Mucosa of gallbladder (tissue), 1 donor: Measurements from ENCODE around the gene ELFN2. TPM values are rescaled to one million over a fixed set of nuclear protein-coding genes. Genes with fewer than 3 reads are reported as not detected.
"Not testable (repeated sequence)": the region's sequence is repeated elsewhere in the genome, so short reads cannot be mapped to it uniquely, and the experiment has no call there.

ENCODE experiments used
- DNase-seq: peaks from one replicate; pipeline ENCODE4 v3.0.0-alpha.2; 2020; ENCODE audit warnings: low spot score
- total RNA-seq: library from RNA; stranded (reverse); gene quantifications from one replicate; pipeline ENCODE4 v1.2.1, GENCODE V29; 2021
- donor health status: DM: no; HTN: no; CAD: no.

ELFN2 gene
- total RNA-seq, 1 donor from 2014 or later, result 31.2 TPM

DNA sequence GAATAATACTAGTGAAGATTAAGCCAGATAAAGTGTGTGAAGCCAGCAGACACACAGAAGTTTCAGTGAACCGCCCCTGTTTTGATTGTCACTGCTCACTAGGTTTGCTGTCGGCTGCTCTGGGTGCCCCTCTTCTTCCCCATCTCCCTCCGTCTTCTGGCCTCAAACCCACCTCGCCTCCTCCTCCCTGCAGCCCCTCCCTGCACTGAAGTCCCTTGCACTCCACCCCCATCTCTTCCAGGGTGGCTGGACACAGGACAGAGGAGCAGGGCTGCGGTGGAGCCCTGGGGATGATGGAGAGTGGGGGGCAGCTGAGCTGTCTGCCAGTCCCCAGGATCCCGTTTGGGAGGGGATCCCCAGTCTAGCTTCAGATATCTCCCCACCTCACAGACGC lies 91.5 kb downstream of the ELFN2 start:
- no peak for DNase-seq

GRCh38 chr22:37334859-37335805 lies 92.1 kb downstream of the ELFN2 start:
- no peak for DNase-seq

- DNase-seq, result no peak
Observed at GRCh38 chr22:37334461-37334858, 92.8 kb downstream of the ELFN2 start.

- no peak for DNase-seq
Observed at GRCh38 chr22:37333724-37334460, 93.4 kb downstream of the ELFN2 start.

GRCh38 chr22:37331856-37332536 lies 95.3 kb downstream of the ELFN2 start:
- peak; percentile 83 for DNase-seq

- peak; percentile 40 for DNase-seq
Observed at GRCh38 chr22:37331034-37331428, 96.2 kb downstream of the ELFN2 start.

DNA sequence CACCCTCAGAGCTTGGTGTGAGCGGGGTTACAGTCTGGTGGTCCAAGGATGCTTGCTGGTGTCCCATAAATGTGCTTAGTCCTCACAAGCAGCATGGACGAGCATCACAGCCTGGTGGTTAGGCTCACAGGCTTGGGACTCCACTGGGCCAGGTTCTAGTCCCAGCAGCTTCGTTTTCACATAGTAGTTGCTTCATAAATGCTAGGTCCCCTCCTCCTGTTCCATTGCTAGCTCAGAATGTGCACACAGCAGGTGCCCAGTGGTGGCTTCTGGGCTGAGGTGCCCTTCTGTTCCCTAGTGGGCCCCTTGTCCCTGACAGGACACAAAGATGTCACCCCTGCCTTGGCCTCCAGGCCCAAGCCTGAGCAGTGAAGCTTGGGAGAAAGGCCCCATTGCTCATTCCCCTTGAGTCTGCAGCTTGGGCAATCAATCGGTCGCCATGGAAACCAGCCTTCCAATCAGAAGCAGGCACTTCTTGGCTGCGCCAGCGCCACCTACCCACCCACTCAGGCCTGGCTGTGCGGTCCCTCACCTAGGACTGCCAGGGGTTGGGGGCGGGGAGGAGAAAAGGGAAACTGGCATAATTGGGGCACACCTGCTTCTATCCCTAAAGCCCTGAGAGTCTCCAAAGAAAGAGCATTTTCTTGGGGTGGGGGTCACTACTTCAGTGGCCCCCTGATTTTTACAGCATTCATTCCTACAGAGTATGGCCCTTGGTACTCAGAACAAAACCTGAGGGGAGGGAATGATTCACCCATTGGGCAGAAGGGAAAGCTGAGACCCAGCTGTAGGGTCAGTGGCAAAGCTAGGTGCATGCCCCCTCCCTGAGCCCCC lies 96.9 kb downstream of the ELFN2 start:
- peak; percentile 93 for DNase-seq

DNA sequence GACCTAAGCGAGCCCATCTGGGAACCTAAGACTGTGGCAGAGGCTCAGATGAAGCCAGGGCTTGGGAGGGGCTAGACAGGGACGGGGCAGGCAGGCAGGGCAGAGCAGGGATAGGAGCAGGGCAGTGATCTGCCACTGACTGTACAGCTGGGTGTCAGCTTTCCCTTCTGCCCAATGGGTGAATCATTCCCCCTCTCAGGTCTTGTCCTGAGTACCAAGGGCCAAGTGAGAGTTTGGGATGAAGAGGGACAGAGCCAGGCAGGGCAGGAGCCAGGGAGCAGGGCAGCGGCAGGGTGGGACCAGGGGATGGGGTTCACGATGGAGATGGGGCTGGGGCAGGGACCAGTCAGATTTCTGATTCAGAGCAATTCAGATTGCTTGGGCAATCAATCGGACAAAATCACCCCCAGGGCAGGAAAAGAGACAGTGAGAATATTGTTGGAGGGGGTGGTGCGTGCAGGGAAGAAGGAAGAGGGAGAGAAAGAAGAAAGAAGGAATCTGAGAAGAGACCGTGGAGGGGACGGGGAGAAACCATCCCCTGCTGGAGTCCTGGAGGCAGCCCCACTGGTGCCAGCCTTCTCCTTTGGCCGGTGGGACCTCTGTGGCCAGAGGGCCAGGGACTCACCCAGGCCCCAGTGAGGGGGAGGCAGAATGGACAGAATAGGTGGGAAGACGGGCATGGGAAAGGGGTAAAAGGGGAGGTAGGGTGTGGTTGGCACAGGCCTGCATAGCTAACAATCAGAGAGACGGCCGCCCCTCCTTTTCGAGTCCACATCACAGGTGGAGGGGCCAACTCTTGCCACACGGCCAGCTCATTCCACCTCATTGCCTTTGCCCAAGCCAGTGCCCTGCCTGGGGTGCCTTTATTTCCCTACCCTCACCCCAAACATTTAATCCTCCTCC lies 97.8 kb downstream of the ELFN2 start:
- no peak for DNase-seq

GRCh38 chr22:37328538-37329237 lies 98.6 kb downstream of the ELFN2 start:
- DNase-seq, result not testable (repeated sequence)

DNA sequence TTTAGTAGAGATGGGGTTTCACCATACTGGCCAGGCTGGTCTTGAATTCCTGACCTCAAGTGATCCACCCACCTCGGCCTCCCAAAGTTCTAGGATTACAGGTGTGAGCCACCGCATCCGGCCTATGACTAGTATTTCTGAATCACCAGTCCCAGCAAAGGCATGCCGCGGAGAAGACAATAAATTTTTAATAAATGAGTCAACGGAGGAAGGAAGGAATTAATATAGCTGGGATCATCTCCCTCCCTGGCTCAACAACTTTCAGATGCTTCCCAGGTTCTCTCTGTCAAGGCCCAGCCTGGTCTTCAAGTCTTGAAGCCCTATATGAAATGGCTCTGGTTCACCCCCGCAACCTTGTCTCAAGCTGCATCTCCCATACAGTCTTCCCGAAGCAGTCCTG lies 99.3 kb downstream of the ELFN2 start:
- no peak for DNase-seq

DNA sequence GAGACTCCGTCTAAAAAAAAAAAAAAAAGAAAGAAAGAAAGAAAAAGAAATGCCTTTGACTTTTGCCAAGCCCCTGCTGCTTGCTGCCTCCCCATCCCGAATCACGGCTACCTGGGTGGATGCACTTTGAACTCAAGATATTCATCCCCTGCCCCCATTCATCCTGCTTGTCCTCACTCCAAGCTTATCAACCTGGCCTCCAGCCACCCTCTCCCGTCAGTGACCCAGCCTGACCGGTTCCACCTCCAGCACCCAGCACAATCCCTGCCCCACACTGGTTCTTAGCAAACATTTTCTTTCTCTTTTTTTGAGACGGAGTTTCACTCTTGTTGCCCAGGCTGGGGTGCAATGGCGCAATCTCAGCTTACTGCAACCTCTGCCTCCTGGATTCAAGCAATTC lies 100.6 kb downstream of the ELFN2 start:
- peak; percentile 85 for DNase-seq

DNA sequence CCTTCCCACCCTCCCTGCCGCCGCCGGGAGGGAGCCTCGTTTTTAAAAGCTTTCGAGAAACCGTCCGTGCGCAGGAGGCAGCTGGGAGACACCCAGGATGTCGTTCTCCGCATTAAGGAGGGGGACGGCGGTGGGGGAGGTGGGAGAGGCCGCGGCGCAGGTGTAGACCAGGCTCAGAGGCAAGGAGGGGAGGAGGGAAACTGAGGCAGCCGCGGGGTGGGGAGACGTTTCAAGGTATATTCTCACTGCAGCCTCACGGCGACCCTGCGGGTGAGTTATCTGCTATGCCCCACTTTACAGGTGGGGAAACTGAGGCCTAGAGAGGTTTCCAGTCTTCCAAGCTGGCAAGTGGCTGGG lies 102.3 kb downstream of the ELFN2 start:
- no peak for DNase-seq

DNA sequence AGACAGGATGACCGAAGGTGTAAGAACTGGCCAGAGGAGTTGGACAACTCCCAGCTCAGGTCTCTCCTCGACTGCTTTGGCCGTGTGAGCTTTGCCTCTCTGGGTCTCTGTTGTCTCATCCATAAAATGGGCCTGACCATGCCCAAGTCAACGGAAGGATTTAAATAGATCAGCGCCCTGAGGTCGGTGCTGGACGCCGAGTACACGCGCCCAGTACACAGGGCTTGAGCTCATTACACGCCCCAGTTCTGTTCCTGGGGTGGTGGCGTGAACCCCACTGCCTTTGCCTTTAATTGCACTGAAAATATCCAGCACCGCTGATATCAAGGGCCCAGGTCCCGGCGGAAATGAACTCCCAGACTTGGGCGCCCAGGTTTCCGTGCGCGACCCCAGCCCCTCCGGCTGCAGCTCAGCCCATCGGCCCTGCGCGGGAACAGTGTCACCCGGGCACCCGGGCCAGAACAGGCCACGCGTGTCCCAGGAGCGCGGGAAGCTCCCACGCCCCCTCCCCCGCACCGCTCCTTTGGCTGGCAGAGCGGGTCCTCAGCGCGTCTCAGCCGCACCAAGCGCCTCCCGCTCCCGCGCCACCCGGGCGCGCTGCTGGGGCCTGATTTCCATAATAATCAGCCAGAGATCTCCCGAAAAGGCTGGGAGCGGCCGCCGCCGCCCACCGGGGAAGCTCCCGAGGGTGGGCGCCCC lies 102.8 kb downstream of the ELFN2 start:
- no peak for DNase-seq

- DNase-seq, result no peak
Observed at GRCh38 chr22:37320726-37321677, 106.3 kb downstream of the ELFN2 start.

DNA sequence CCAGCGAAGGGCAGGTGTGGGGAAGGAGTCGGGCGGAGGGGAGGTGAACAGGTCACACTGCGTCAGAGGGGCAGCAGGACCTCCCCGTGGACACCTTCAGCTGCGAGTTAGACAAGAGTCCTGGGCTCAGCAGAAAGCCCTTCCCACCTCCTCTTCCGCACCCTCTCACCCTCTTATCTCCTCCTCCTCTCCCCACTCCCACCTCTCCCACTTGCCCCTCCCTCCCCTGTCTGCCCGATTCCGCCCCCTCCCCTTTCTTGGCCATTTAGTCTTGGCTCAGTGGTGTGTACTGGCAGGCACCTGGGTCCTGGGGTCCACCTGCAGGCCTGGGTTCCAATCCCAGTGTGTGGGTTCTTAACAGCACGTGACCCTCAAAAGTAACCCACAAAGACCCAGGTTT lies 107.8 kb downstream of the ELFN2 start:
- DNase-seq, result no peak

DNA sequence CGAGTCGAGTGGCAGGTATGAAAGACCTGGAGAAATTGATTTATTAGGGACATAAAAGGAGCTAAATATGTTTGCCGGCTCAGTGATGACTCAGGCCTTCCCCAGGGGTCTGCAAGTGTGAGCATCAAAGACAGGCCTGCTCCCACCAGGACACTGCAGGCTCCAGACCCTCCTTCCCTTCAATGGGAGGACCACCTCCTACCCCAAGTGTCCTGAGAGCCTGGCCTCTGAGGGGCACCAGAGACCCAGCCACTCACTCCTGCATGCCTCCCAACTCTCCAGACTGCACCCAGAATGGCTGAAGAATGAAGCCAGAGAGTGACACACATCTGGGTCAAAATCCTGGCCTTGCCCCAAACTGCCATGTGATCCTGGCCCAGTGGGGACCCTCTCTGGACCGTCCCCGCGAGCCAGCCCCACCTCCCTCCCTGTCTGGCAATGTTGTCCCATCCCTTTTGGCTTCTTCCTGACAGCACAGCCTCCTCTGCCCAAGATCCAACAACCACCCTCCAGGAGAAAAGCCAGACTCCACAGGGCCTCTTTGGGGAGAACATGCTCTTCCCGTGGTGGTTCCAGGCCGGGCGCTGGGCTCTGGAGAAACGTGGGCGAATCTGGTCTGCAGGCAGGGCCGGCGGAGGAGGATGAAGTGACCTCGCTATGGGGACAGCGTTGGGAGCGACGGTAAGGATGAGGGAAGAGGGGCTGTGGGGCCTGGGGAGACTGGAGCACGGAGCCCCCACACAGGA lies 108.7 kb downstream of the ELFN2 start:
- DNase-seq, result no peak
